Spleen (tissue), 11 donors: ENCODE data around the gene CTSZ. TPM values are rescaled to one million over a fixed set of nuclear protein-coding genes. Genes with fewer than 3 reads are reported as not detected.
A peak's percentile ranks its signal among the peaks of the same experiment; 100 is the strongest.

Experiments
- DNase-seq: peaks from one replicate; pipeline ENCODE4 v3.0.0-alpha.2; 2020
- H3K27ac ChIP-seq, 8 donors: fragments of 200-600 bp; sonication (generic) in 7 of 8; 1 replicate in 4 of 8; 2 replicates in 4 of 8; pipeline versions ENCODE4 v1.5.0 to v1.8.0; 2016 to 2021; ENCODE audit warnings: inconsistent platforms in 4 of 8, mild to moderate bottlenecking in 4 of 8, moderate library complexity in 1 of 8
- H3K27me3 ChIP-seq, 7 donors: fragments of 200-600 bp; sonication (generic) in 6 of 7; replicated peaks in 1 of 7; 1 replicate in 4 of 7; 2 replicates in 3 of 7; pipeline versions ENCODE4 v1.5.0 to v1.8.0; 2016 to 2021; ENCODE audit warnings: inconsistent platforms in 3 of 7, mild to moderate bottlenecking in 1 of 7
- H3K36me3 ChIP-seq, 6 donors: fragments of 200-600 bp; sonication (generic) in 5 of 6; 1 replicate in 4 of 6; 2 replicates in 2 of 6; pipeline versions ENCODE4 v1.5.0 to v1.8.0; 2016 to 2021; ENCODE audit warnings: inconsistent platforms in 2 of 6
- H3K4me1 ChIP-seq, 6 donors: fragments of 200-600 bp; sonication (generic) in 5 of 6; 1 replicate in 3 of 6; 2 replicates in 3 of 6; pipeline versions ENCODE4 v1.5.0 to v1.8.0; 2016 to 2021; ENCODE audit warnings: inconsistent platforms in 3 of 6
- H3K4me3 ChIP-seq, 8 donors: fragments of 200-600 bp; sonication (generic) in 7 of 8; 1 replicate in 4 of 8; 2 replicates in 4 of 8; pipeline versions ENCODE4 v1.5.0 to v1.8.0; 2016 to 2021; ENCODE audit warnings: inconsistent platforms in 4 of 8, mild to moderate bottlenecking in 4 of 8, moderate library complexity in 2 of 8
- H3K9me3 ChIP-seq, 8 donors: fragments of 200-600 bp; sonication (generic) in 7 of 8; 1 replicate in 4 of 8; 2 replicates in 4 of 8; pipeline versions ENCODE4 v1.5.0 to v1.8.0; 2016 to 2021; ENCODE audit warnings: inconsistent platforms in 4 of 8
- CTCF ChIP-seq, 11 experiments: fragments of 200-600 bp in 7 of 11; fragments of 450-650 bp in 4 of 11; sonication (generic) in 4 of 11; IDR thresholded peaks in 8 of 11; conservative IDR thresholded peaks in 3 of 11; 1 replicate in 7 of 11; 2 replicates in 4 of 11; pipeline versions ENCODE4 v1.4.0 to v1.8.0; 2016 to 2021; ENCODE audit warnings: antibody characterized with exemption in 11 of 11, inconsistent platforms in 4 of 11, mild to moderate bottlenecking in 1 of 11
- POLR2A ChIP-seq, 3 donors: fragments of 450-650 bp; IDR thresholded peaks; one replicate each; pipeline ENCODE4 v1.5.1; 2017; ENCODE audit warnings: antibody characterized with exemption in 3 of 3, mild to moderate bottlenecking in 1 of 3
- POLR2AphosphoS5 ChIP-seq, 3 donors: sonication (generic); formaldehyde crosslinking; IDR thresholded peaks; one replicate each; pipeline ENCODE4 v1.5.1; 2017; ENCODE audit warnings: antibody characterized with exemption in 3 of 3
- WGBS, 5 donors: extraction: QIAGEN DNeasy Blood & Tissue Kit in 3 of 5; methylation state at CpG; one replicate each; pipeline versions ENCODE4 v1.1.5 to v1.1.7; 2013 to 2018; 5-methylcytosine and 5-hydroxymethylcytosine counted together
- intact Hi-C: fragments of 100-400 bp; cut with DNase I; formaldehyde crosslinking; loops from one replicate; pipeline ENCODE4 v1.15.0; 2023; ENCODE audit warnings: low total_unique reads
- polyA plus RNA-seq, 3 donors: library from polyadenylated mRNA; stranded (reverse); fragments of 200-250 nt; gene quantifications; one replicate each; pipeline ENCODE4 v1.2.1, GENCODE V29; 2013
- total RNA-seq, 7 donors: library from RNA; depleted of rRNA in 3 of 7; stranded (reverse); fragments of >200 nt in 3 of 7; fragmentation: NEBNext Ultra II Directional in 4 of 7; extraction: Animal tissue kit (Norgen Biotek cat#: 25700) in 4 of 7; gene quantifications; one replicate each; pipeline versions ENCODE4 v1.1.0 to v1.2.1, GENCODE V29; 2016 to 2021
- donor health status: healthy with polysubstance abuse.
- donor health status: DM: no; HTN: no; CAD: no; lungs with moderate emphysema.
- donor health status: DM: no; HTN: no; CAD: no.
- donor health status: Bipolar disorder and iron deficiency.
- donor health status: healthy.
- donor health status: DM: no; HTN: no; CAD: no.
- donor health status: DM: yes; HTN: yes; CAD: no.

Gene CTSZ
- total and polyA plus RNA-seq, 10 donors = 198 to 286 (median 230) TPM

GRCh38 chr20:59001449-59002171, 5.4 kb downstream of the CTSZ start:
- TF ChIP-seq POLR2AphosphoS5 (IDR thresholded peaks at IDR 0.05) (peak in 1 of 3 donors; percentile 62), CTCF (IDR thresholded peaks at IDR 0.05 in 8 of 11, conservative IDR thresholded peaks at IDR 0.05 in 3 of 11) (no peak), POLR2A (IDR thresholded peaks at IDR 0.05) (no peak)
- Histone ChIP-seq H3K9me3 (no peaks in the 10 kb centered on the region), H3K4me1 (peaks cover 29 to 64% (median 46%) of the 10 kb centered on the region in 6 donors), H3K27ac (peak overlapping the region in 3 of 8 donors; percentile 18 to 98 (median 97)), H3K36me3 (peaks cover 7 to 79% (median 61%) of the 10 kb centered on the region in 6 donors), H3K27me3 (no peaks in the 10 kb centered on the region), H3K4me3 (peak overlapping the region in 1 of 8 donors; percentile 82)
- 84 to 97% (median 92%) methylated on average over 24 to 27 of the region's 27 CpGs for WGBS, 5 donors
- intact Hi-C loops = loop anchor here (10.0 kb wide), 1 partner anchor 107 kb away; no protein-coding TSS in a partner anchor
- no peak for DNase-seq

GRCh38 chr20:59001068-59001448, 6.0 kb downstream of the CTSZ start:
- no peak for TF ChIP-seq CTCF (IDR thresholded peaks at IDR 0.05 in 8 of 11, conservative IDR thresholded peaks at IDR 0.05 in 3 of 11)
- TF ChIP-seq POLR2AphosphoS5 (IDR thresholded peaks at IDR 0.05) = peak in 1 of 3 donors; percentile 48
- TF ChIP-seq POLR2A (IDR thresholded peaks at IDR 0.05) = no peak
- intact Hi-C loops = loop anchor here (10.0 kb wide), 1 partner anchor 106 kb away; no protein-coding TSS in a partner anchor
- peaks cover 27 to 64% (median 42%) of the 10 kb centered on the region in 6 donors for H3K4me1 ChIP-seq
- WGBS, 5 donors = 87 to 94% (median 88%) methylated on average over 11 to 13 of the region's 13 CpGs
- H3K4me3 ChIP-seq = no peak overlapping the region
- H3K36me3 ChIP-seq = peaks cover 10 to 85% (median 67%) of the 10 kb centered on the region in 6 donors
- H3K9me3 ChIP-seq = no peaks in the 10 kb centered on the region
- H3K27me3 ChIP-seq = no peaks in the 10 kb centered on the region
- DNase-seq = no peak
- H3K27ac ChIP-seq = peak overlapping the region in 1 of 8 donors; percentile 97

- Histone ChIP-seq H3K4me1 (peaks cover 21 to 63% (median 34%) of the 10 kb centered on the region in 6 donors), H3K36me3 (peaks cover 10 to 92% (median 74%) of the 10 kb centered on the region in 6 donors), H3K27ac (no peak overlapping the region), H3K4me3 (no peak overlapping the region), H3K27me3 (no peaks in the 10 kb centered on the region), H3K9me3 (no peaks in the 10 kb centered on the region)
- intact Hi-C loops = loop anchor here (10.0 kb wide), 1 partner anchor 106 kb away; no protein-coding TSS in a partner anchor
- 61 to 79% (median 72%) methylated on average over 3 of the region's 3 CpGs for WGBS, 5 donors
- DNase-seq = no peak
- TF ChIP-seq POLR2AphosphoS5 (IDR thresholded peaks at IDR 0.05) = no peak
- no peak for TF ChIP-seq CTCF (IDR thresholded peaks at IDR 0.05 in 8 of 11, conservative IDR thresholded peaks at IDR 0.05 in 3 of 11)
- no peak for TF ChIP-seq POLR2A (IDR thresholded peaks at IDR 0.05)
Observed at GRCh38 chr20:59000326-59000725, 6.7 kb downstream of the CTSZ start.

- WGBS, 5 donors = 93 to 95% (median 94%) methylated on average over 11 of the region's 11 CpGs
- Histone ChIP-seq H3K4me1 (peaks cover 8 to 62% (median 29%) of the 10 kb centered on the region in 6 donors), H3K4me3 (no peak overlapping the region), H3K27me3 (no peaks in the 10 kb centered on the region), H3K27ac (no peak overlapping the region), H3K9me3 (no peaks in the 10 kb centered on the region), H3K36me3 (peaks cover 10 to 100% (median 89%) of the 10 kb centered on the region in 6 donors)
- TF ChIP-seq CTCF (IDR thresholded peaks at IDR 0.05 in 8 of 11, conservative IDR thresholded peaks at IDR 0.05 in 3 of 11) (no peak), POLR2A (IDR thresholded peaks at IDR 0.05) (no peak), POLR2AphosphoS5 (IDR thresholded peaks at IDR 0.05) (no peak)
- DNase-seq = no peak
- intact Hi-C loops = no loop called here
Observed at GRCh38 chr20:58998656-58999055, 8.4 kb downstream of the CTSZ start.
